GM21717 (cell line): ENCODE results near the gene MUC6.

Experiments
- ATAC-seq: cut with Tn5 transposase; IDR thresholded peaks from one replicate; pipeline ENCODE4 v1.9.1; 2021; ENCODE audit warnings: mild to moderate bottlenecking, moderate library complexity; ENCODE audit not compliant: unreplicated experiment

MUC6 gene, protein sequence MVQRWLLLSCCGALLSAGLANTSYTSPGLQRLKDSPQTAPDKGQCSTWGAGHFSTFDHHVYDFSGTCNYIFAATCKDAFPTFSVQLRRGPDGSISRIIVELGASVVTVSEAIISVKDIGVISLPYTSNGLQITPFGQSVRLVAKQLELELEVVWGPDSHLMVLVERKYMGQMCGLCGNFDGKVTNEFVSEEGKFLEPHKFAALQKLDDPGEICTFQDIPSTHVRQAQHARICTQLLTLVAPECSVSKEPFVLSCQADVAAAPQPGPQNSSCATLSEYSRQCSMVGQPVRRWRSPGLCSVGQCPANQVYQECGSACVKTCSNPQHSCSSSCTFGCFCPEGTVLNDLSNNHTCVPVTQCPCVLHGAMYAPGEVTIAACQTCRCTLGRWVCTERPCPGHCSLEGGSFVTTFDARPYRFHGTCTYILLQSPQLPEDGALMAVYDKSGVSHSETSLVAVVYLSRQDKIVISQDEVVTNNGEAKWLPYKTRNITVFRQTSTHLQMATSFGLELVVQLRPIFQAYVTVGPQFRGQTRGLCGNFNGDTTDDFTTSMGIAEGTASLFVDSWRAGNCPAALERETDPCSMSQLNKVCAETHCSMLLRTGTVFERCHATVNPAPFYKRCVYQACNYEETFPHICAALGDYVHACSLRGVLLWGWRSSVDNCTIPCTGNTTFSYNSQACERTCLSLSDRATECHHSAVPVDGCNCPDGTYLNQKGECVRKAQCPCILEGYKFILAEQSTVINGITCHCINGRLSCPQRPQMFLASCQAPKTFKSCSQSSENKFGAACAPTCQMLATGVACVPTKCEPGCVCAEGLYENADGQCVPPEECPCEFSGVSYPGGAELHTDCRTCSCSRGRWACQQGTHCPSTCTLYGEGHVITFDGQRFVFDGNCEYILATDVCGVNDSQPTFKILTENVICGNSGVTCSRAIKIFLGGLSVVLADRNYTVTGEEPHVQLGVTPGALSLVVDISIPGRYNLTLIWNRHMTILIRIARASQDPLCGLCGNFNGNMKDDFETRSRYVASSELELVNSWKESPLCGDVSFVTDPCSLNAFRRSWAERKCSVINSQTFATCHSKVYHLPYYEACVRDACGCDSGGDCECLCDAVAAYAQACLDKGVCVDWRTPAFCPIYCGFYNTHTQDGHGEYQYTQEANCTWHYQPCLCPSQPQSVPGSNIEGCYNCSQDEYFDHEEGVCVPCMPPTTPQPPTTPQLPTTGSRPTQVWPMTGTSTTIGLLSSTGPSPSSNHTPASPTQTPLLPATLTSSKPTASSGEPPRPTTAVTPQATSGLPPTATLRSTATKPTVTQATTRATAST (N-terminal part only)

DNA sequence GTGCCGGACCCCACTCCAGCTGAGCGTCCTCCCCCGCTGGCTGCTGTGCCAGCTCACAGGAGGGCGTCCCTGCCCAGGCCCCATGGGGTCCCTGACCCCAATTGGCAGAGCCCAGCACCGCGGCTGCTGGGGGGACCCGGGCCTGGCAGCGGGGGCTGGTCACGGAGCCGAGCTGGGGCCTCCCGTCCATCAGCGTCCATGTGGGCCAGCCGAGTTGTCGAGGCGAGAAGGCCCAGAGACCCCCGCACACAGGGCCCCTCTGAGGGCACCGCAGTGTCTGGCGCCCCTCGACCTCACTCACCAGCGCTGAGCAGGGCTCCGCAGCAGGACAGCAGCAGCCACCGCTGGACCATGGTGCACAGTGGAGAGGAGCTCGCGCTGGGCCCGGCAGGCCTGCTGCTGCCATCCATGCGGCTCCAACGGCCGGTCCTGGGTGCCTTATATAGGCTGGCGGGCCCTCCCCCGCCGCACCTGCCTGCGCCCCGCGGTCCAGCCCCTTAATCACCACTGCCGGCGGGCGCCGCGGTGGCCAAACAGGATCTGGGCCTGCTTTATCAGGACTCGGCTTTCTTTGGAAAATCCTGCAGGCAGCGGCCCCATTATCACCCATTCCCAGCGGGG is at the start of gene MUC6:
Gene MUC6 (minus strand): TSS at position 416 of the 621 bp plus-strand sequence. CDS start 63 bp downstream, at position 353.
- ATAC-seq: no peak

DNA sequence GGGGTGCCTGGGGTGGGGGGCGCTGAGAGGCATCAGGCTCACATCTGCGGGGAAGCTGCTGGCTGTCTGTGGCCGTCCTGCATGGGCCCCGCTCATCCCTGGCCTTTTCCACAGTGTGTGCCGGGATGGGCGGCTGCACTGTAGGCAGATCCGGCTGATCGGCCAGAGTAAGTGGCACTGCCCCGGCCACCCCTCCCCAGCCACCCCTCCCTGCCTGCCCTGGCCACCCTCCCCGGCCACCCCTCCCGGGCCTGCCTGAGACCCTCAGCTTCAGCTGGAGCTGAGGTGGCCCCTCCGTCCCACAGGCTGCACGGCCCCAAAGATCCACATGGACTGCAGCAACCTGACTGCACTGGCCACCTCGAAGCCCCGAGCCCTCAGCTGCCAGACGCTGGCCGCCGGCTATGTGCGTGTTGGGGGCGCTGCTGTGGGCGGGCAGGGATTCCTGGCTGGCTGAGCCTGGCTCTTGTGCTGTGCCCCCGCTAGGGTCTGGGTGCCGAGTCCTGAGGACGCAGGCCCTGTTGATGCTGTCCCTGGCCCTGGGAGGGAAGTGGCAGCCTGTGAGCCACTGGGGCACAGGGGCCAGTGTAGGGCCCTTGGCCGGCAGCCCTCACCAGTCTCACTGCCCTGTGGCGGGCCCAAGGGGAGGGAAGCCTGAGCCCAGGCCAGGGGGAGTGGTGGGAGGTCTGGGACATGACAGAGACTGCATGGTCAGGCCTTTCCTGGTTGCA is 49.1 kb upstream of the MUC6 start:
- no peak for ATAC-seq

DNA sequence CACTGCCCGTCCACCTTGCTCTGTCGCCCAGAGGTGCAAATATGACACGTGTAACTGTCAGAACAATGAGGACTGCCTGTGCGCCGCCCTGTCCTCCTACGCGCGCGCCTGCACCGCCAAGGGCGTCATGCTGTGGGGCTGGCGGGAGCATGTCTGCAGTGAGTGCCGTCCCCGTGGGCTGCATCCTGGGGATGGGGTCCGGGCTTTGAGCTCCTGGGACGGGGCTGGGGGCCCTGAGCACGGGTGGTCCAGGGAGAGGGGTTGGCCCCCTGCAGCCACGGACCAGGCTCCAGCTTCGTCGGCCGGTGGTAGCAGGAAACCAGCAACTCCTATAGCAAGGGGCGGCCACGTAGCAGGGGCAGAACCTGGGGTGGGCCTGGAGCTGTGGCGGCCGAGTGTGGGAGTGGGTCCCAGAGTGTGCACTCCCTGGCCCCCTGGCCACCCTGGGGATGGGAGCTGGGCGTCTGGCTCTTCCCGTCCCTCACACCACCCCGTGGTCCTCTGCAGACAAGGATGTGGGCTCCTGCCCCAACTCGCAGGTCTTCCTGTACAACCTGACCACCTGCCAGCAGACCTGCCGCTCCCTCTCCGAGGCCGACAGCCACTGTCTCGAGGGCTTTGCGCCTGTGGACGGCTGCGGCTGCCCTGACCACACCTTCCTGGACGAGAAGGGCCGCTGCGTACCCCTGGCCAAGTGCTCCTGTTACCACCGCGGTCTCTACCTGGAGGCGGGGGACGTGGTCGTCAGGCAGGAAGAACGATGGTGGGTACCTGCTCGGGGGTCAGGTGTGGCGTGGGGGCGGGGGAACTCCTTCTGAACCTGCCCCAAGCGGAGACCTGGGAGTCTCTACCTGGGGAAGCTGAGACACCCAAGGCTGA is 48.3 kb upstream of the MUC6 start:
- ATAC-seq: no peak

DNA sequence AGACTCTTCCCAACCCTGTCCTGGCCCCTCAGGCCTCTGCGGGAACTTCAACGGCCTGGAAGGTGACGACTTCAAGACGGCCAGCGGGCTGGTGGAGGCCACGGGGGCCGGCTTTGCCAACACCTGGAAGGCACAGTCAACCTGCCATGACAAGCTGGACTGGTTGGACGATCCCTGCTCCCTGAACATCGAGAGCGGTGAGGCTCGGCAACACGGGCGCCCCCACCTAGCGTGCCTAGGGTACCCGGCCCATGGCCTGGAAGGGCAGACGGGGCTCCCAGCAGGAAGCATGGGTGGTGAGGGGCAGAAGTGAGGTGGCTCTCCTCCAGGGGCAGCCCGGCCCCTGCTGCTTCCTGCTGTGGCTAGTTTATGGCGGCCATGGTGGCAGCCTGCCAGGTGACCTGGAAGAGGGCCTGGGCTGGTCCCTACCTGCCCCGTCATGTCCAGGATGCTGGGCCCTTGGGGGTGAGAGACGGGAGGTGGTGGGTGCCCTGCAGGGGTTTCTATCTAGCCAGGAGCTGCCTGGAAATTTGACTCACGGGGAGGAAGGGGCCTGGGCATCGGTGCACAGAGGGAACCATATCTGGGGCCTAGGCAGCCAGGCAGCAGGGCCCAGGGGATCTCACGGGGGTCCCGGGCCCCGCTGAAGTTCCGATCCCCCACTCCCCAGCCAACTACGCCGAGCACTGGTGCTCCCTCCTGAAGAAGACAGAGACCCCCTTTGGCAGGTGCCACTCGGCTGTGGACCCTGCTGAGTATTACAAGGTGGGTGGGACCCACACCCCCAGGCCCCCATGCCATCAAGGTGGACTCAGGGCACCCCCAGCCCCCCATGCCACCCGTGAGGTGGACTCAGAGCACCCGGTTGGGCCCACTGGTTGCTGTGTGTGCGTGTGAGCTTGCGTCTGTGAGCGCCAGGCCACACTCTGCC is 47.4 kb upstream of the MUC6 start:
- no peak for ATAC-seq

DNA sequence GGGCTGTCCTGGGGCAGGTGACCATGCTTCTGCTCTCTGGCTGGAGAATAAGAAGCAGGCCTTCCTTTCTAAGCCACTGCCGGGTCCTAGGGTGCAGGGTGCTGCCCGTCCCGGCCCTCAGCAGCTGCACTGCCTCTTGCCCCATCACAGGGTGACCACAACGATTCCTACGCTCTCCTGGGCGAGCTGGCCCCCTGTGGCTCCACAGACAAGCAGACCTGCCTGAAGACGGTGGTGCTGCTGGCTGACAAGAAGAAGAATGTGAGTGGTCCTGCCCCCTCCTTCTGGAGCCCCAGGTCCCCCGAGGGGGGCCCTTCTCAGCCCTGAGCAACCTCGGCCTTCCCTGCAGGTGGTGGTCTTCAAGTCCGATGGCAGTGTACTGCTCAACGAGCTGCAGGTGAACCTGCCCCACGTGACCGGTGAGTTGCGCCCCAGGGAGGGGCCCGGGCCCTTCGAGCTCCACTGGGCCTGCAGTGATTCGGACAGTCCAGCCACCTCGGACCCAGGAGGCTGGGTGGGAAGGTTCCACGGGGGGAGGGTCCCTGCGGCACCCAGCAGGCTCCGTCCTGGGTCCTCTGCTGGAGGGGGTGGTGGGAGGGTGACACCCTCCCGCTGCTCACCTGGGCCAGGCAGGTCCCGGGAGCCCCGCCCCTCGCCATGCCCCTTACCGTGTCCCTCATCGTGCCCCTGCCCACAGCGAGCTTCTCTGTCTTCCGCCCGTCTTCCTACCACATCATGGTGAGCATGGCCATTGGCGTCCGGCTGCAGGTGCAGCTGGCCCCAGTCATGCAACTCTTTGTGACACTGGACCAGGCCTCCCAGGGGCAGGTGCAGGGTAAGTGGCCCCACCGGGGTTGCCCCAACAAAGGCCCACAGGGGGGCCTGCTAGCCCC is 46.5 kb upstream of the MUC6 start:
- ATAC-seq: no peak

DNA sequence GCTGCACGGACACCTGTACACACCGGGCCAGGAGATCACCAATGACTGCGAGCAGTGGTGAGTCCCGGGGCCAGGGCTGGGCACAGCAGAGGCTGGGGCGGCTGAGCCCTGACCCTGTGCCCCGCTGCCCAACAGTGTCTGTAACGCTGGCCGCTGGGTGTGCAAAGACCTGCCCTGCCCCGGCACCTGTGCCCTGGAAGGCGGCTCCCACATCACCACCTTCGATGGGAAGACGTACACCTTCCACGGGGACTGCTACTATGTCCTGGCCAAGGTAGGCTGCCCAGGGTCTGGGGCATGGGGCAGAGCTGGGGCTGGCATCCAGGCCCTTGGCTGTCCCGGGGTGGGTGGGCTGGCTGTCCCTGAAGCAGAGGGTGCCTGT is 45.8 kb upstream of the MUC6 start:
- ATAC-seq: no peak

DNA sequence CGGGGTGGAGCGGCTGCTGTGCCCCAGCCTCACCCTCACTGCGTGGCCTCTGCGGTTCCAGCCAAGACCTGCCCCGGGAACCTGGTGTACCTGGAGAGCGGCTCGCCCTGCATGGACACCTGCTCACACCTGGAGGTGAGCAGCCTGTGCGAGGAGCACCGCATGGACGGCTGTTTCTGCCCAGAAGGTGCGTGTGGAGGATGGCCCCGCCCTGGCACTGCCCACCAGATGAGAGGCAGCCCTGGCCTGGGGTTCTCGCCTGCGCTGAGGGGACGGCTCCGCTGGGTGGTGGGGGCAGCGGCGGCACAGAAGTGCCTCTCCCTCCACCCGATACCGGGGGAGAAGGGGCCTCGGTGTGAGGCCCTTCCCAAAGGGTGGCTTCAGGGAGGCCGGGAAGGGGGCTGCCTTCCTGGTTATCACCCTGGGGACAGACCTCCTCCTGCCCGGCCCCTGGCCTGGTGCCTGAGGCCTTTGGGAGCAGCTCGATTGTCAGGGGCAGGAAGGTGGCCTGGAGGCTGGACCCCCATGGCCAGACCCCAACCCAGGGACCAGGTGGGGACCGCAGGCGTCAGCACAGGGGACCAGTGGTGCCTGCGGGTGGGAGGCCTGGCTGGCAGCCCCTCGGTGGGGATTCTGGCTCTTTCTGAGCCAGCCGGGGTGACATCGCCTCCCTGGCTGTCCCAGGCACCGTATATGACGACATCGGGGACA is 45.2 kb upstream of the MUC6 start:
- no peak for ATAC-seq

DNA sequence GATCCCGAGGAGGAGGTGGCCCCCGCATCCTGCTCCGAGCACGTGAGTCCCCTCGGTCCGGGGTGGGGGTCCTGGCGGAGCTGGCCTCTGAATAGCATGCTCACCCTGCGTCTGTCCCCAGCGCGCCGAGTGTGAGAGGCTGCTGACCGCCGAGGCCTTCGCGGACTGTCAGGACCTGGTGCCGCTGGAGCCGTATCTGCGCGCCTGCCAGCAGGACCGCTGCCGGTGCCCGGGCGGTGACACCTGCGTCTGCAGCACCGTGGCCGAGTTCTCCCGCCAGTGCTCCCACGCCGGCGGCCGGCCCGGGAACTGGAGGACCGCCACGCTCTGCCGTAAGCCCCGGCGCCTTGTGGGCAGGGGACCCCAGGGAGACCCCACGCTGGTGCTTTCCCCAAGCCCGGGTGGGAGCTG is 41.7 kb upstream of the MUC6 start:
- ATAC-seq: no peak

DNA sequence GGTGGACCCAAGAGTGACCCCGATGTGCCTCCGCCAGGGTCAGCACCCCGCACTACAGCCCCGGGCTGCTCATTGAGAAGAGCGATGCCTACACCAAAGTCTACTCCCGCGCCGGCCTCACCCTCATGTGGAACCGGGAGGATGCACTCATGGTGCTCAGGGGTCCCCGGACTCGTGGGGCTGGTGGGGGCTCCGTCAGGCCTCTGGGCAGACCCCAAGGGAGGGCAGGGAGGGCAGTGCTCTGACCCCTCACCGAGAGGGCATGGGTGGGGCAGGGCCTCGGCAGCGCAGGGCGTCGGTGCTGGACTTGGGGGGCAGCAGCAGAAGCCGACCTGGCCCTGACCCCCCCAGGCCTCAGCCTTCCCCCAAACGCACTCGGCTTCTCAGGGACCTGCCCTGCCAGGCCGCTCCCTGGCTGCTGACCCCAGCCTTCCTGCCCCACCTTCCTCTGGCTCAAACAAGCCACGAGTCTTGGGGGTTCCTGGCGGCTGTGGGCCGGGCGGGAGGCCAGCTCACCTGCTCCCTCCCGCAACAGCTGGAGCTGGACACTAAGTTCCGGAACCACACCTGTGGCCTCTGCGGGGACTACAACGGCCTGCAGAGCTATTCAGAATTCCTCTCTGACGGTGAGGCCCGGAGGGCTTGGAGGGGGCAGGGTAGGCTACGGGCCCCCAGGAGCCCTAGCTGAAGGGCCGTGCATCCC is 41.0 kb upstream of the MUC6 start:
- no peak for ATAC-seq

DNA sequence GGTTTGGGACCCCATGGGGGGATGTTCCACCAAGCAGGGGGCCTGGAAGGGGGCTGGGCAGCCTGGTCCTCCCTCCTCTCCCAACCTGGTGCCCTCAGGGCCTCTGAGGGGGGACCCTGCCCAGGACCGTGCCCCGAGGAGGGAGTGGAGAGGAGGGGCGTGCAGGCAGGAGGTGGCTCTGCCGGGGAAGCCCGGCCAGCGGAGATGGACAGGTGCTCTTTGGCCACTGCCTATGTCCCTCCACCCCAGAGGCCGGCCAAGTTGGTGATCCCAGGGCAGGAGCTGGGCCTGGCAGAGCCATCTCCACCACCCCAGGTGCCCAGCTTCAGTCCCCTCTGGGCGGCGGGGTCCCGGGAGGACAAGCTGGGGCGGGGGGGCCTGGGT is 40.5 kb upstream of the MUC6 start:
- ATAC-seq: no peak

DNA sequence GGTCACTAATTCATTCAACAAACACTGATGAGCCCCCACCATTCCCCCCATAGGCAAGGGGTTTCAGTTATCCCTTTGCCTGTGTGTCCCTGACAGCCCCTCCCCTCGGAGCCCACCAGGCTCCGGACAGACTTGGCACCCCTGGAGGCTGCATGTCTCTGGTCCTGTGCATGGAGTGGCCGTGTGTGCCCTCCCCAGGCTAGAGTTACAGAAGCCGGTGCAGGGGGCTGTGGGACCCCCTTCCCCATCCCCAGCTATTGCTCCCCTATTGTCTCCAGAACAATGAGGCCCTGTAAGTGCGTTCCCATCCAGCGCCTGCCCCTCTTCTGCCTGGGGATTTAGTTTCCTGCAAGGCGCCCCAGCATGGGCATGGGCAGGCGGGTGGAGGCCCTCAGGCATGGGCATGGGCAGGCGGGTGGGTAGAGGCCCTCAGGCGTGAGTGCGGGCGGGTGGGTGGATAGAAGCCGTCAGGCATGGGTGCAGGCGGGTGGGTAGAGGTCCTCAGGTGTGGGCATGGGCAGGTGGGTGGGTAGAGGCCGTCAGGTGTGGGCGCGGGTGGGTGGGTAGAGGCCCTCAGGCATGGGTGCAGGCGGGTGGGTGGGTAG is 39.6 kb upstream of the MUC6 start:
- no peak for ATAC-seq

DNA sequence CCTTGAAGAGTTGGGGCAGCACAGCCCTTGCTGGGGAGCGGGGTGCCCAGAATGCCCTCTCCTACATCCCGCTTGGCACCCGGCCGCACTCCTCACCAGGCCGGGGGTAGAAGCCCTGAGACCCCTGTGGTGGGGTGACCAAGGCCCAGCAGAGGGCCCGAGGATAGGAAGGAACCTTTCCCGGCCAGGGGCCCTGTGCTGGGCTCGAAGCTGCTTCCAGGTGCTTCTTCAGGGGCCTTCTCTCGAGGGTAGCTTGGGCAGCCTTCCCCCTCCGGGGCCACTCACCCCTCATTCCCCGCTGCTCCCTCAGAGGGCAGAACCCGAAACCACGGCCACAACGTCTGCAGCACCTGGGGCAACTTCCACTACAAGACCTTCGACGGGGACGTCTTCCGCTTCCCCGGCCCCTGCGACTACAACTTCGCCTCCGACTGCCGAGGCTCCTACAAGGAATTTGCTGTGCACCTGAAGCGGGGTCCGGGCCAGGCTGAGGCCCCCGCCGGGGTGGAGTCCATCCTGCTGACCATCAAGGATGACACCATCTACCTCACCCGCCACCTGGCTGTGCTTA is 38.9 kb upstream of the MUC6 start:
- ATAC-seq: no peak

DNA sequence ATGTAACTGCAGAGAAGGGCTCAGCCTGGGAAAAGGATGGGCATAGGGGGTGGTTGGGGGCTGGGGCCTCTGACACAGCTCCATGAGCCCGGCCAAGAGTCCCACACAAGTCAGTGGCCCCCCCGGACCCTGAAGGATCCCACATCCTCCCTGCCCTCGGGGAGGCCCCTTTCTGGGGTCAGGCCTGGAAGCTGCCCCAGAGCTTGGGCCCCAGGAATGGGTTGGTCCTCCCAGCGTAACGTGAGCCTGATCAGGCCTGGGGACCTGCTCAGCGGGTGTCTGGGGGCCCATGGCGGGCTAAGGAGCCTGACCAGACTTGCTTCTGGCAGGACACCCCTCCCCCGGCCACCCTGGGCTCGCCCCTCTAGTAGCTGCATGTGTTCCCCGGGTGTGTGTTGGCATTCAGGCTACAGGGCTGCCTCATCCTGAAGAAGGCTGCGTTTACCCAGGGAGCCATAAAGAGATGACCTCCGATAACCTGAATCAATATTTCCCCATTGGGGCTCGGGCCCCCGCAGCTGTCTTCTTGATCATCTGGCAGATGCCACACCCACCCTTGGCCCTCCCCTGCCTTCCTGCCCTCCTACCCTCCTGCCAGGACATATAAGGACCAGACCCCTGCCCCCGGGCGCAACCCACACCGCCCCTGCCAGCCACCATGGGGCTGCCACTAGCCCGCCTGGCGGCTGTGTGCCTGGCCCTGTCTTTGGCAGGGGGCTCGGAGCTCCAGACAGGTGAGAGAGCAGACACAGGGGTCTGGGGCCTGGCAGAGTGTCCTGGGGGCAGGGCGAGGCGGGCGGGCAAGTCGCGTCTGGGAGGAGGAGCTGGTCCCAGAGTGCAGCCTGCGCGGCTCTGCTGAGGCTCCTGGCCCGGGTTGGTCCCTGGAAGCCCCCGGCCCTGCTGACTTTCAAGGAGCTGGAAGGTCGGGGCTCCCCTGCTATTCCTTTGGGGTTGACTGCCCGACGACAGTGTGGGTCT is 38.0 kb upstream of the MUC6 start, which contains the start of gene MUC2:
Gene MUC2 (plus strand): TSS at position 631 of the 978 bp plus-strand sequence.
- no peak for ATAC-seq

DNA sequence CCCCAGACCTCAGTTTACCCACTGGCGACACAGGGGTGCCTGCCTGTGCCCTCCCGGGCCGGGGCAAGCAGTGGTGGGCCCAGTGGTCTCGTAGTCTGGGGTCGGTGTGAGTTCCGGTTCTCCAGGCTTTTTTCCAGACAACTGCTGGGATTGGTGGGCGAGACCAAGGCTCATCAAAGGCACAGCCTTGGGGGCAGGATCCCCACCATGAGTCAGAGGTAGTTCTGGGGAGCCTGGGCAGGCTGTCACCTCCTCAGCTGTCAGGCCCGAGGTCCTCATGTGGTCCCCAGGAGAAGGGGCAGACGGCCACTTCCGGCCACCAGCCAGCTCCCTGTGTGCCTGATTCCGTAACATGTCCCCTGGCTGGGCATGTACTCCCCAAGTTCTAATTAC is 37.3 kb upstream of the MUC6 start:
- ATAC-seq: no peak
